Stomach (tissue), 4 donors: ENCODE data around the gene DEFB123.

Source experiments
- EP300 ChIP-seq: sonication (generic); formaldehyde crosslinking; IDR thresholded peaks from one replicate; pipeline ENCODE4 v1.6.1; 2017; ENCODE audit warnings: antibody characterized with exemption
- POLR2A ChIP-seq, 4 donors: fragments of 450-650 bp; IDR thresholded peaks; one replicate each; pipeline ENCODE4 v1.6.1; 2016; ENCODE audit warnings: antibody characterized with exemption in 4 of 4, control low read depth in 2 of 4, mild to moderate bottlenecking in 1 of 4, moderate library complexity in 1 of 4
- POLR2AphosphoS5 ChIP-seq, 3 donors: sonication (generic); formaldehyde crosslinking; IDR thresholded peaks; one replicate each; pipeline ENCODE4 v1.6.1; 2016; ENCODE audit warnings: antibody characterized with exemption in 3 of 3
- TF ChIP-seq, protein P1 (sequence below), 7 experiments: fragments of 450-650 bp in 4 of 7; fragments of 200-600 bp in 3 of 7; sonication (generic) in 3 of 7; IDR thresholded peaks; one replicate each; pipeline ENCODE4 v1.5.1; 2016 to 2019; ENCODE audit warnings: antibody characterized with exemption in 7 of 7, control low read depth in 2 of 7, mild to moderate bottlenecking in 1 of 7

DNA sequence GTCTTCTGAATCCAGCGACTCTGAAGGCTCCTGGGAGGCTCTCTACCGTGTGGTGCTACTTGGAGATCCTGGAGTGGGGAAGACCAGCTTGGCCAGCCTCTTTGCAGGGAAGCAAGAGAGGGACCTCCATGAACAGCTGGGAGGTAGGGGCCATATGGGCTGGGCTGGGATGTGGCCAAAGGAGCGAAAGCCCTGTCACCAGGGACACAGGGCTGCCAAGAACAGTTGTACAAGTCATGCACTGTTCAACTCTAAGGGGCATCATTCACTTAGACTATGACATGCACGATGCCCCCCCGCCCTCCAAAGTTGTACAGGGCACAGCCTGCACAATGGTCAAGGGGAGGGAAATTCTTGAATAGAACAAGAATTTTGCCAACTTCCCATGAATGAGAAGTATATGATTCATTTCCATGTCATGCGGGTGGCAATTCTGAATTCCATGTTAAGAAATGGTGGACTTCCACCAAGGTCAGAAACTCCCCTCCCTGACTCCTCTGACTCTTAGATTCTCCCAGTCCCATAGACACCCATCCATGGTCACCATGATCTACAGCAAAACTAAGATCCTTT lies 36.3 kb downstream of the DEFB123 start:
- TF ChIP-seq POLR2A (IDR thresholded peaks at IDR 0.05) (no peak), EP300 (no peak), POLR2AphosphoS5 (IDR thresholded peaks at IDR 0.05) (no peak)
- TF ChIP-seq, protein P1, sequence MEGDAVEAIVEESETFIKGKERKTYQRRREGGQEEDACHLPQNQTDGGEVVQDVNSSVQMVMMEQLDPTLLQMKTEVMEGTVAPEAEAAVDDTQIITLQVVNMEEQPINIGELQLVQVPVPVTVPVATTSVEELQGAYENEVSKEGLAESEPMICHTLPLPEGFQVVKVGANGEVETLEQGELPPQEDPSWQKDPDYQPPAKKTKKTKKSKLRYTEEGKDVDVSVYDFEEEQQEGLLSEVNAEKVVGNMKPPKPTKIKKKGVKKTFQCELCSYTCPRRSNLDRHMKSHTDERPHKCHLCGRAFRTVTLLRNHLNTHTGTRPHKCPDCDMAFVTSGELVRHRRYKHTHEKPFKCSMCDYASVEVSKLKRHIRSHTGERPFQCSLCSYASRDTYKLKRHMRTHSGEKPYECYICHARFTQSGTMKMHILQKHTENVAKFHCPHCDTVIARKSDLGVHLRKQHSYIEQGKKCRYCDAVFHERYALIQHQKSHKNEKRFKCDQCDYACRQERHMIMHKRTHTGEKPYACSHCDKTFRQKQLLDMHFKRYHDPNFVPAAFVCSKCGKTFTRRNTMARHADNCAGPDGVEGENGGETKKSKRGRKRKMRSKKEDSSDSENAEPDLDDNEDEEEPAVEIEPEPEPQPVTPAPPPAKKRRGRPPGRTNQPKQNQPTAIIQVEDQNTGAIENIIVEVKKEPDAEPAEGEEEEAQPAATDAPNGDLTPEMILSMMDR (IDR thresholded peaks at IDR 0.05) = no peak
